HepG2 (cell line): ENCODE measurements around the gene TLCD5. TPM values are rescaled to one million over a fixed set of nuclear protein-coding genes. Genes with fewer than 3 reads are reported as not detected.

Source experiments
- ARHGAP35 ChIP-seq: sonication (generic); formaldehyde crosslinking; IDR thresholded peaks from 2 replicates; pipeline ENCODE4 v1.9.0; 2022; ENCODE audit warnings: mild to moderate bottlenecking, inconsistent platforms, moderate library complexity, missing genetic modification reagents, borderline replicate concordance
- ETV5 ChIP-seq: IDR thresholded peaks from 2 replicates; pipeline ENCODE4 v1.6.1; 2018; ENCODE audit warnings: missing biosample characterization, missing genetic modification reagents, inconsistent platforms, borderline replicate concordance
- MIER3 ChIP-seq: IDR thresholded peaks from 2 replicates; pipeline ENCODE4 v1.6.1; 2016; ENCODE audit warnings: missing compliant biosample characterization, borderline replicate concordance
- NFYC ChIP-seq: IDR thresholded peaks from 2 replicates; pipeline ENCODE4 v1.6.1; 2016; ENCODE audit warnings: missing genetic modification reagents, missing compliant biosample characterization
- NR0B2 ChIP-seq: sonication (generic); formaldehyde crosslinking; IDR thresholded peaks from 2 replicates; pipeline ENCODE4 v1.4.0; 2020; ENCODE audit warnings: mild to moderate bottlenecking, missing genetic modification reagents
- TMF1 ChIP-seq: sonication (generic); formaldehyde crosslinking; IDR thresholded peaks from 2 replicates; pipeline ENCODE4 v1.8.1; 2022; ENCODE audit warnings: low read depth, missing genetic modification reagents
- ZFP36 ChIP-seq: fragments of 150-350 bp; IDR thresholded peaks from 2 replicates; pipeline ENCODE4 v1.6.1; 2018; ENCODE audit warnings: borderline replicate concordance, low read length, low read depth; ENCODE audit not compliant: partially characterized antibody
- ZFYVE20 ChIP-seq: sonication (generic); formaldehyde crosslinking; IDR thresholded peaks from 2 replicates; pipeline ENCODE4 v1.8.0; 2023; ENCODE audit warnings: low read depth, mild to moderate bottlenecking, moderate library complexity, missing genetic modification reagents, borderline replicate concordance
- ZMYM2 ChIP-seq: sonication (generic); formaldehyde crosslinking; IDR thresholded peaks from 2 replicates; pipeline ENCODE4 v1.8.0; 2022; ENCODE audit warnings: mild to moderate bottlenecking, missing genetic modification reagents
- ZNF274 ChIP-seq: sonication (generic); formaldehyde crosslinking; IDR thresholded peaks from 2 replicates; pipeline ENCODE4 v1.5.1; 2020; ENCODE audit warnings: mild to moderate bottlenecking, missing genetic modification reagents
- ZNF329 ChIP-seq: sonication (generic); formaldehyde crosslinking; IDR thresholded peaks from 2 replicates; pipeline ENCODE4 v1.9.0; 2021; ENCODE audit warnings: low read depth, mild to moderate bottlenecking, missing genetic modification reagents
- ZNF337 ChIP-seq: sonication (generic); formaldehyde crosslinking; IDR thresholded peaks from 2 replicates; pipeline ENCODE4 v1.5.1; 2020; ENCODE audit warnings: missing genetic modification reagents, low read depth, mild to moderate bottlenecking, borderline replicate concordance
- ZNF382 ChIP-seq: sonication (generic); formaldehyde crosslinking; IDR thresholded peaks from 2 replicates; pipeline ENCODE4 v1.5.0; 2020; ENCODE audit warnings: missing genetic modification reagents, mild to moderate bottlenecking, borderline replicate concordance
- ZNF431 ChIP-seq: sonication (generic); formaldehyde crosslinking; IDR thresholded peaks from 2 replicates; pipeline ENCODE4 v1.9.0; 2022; ENCODE audit warnings: missing genetic modification reagents, low read depth, mild to moderate bottlenecking, borderline replicate concordance
- ZNF7 ChIP-seq: IDR thresholded peaks from 2 replicates; pipeline ENCODE4 v1.6.1; 2016; ENCODE audit warnings: missing biosample characterization, missing genetic modification reagents
- ZNF770 ChIP-seq: sonication (generic); formaldehyde crosslinking; IDR thresholded peaks from 2 replicates; pipeline ENCODE4 v1.5.0; 2020; ENCODE audit warnings: mild to moderate bottlenecking, missing genetic modification reagents
- ZSCAN29 ChIP-seq: sonication (generic); formaldehyde crosslinking; conservative IDR thresholded peaks from 2 replicates; pipeline ENCODE4 v1.4.0; 2020; ENCODE audit warnings: mild to moderate bottlenecking, missing genetic modification reagents
- polyA plus RNA-seq, 8 experiments: library from polyadenylated mRNA; depleted of rRNA in 3 of 8; stranded (reverse) in 7 of 8; unstranded in 1 of 8; fragments of >200 nt; fragmentation: Illumina TruSeq in 4 of 8; extraction: Trizol in 4 of 8; gene quantifications; 2 replicates each; pipeline versions ENCODE4 v1.2.1 to v1.2.3, GENCODE V29; 2011 to 2016; ENCODE audit warnings: low read depth in 4 of 8, missing spikeins in 1 of 8, mixed read lengths in 1 of 8; ENCODE audit not compliant: insufficient read depth in 1 of 8
- total RNA-seq, 5 experiments: library from RNA; depleted of rRNA; stranded (reverse); fragments of >200 nt; fragmentation: Illumina TruSeq; extraction: Trizol; gene quantifications; 2 replicates each; pipeline ENCODE4 v1.2.3, GENCODE V29; 2016; ENCODE audit warnings: low read depth in 1 of 5

TLCD5 gene
- total and polyA plus RNA-seq, 2 of the 13 experiments (the other 11 are each of a cell fraction or from before 2014, with no cell fraction given): 6.1 to 7.6 TPM

- no peak for TF ChIP-seq ZFP36
- TF ChIP-seq ZNF382: no peak
- TF ChIP-seq ZNF770: peak; percentile 72
- TF ChIP-seq ZNF337 (CRISPR knock-in tag): 0 out of 2 replicates have a peak, but pooled peaks have one; percentile 33
- TF ChIP-seq ZNF329 (CRISPR knock-in tag): peak; percentile 70; the same call in 1 of the 2 replicates
- TF ChIP-seq ARHGAP35 (CRISPR knock-in tag): no peak
- TF ChIP-seq ZNF7 (CRISPR knock-in tag): no peak
- TF ChIP-seq ETV5: peak; percentile 79
- TF ChIP-seq ZFYVE20 (CRISPR knock-in tag): no peak
- TF ChIP-seq NFYC (CRISPR knock-in tag): no peak
- peak; percentile 12; the same call in 1 of the 2 replicates for TF ChIP-seq NR0B2 (CRISPR knock-in tag)
- TF ChIP-seq ZNF274 (CRISPR knock-in tag): peak; percentile 56; the same call in 1 of the 2 replicates
- TF ChIP-seq TMF1 (CRISPR knock-in tag): 0 out of 2 replicates have a peak, but pooled peaks have one; percentile 27
- peak; percentile 53; the same call in 1 of the 2 replicates for TF ChIP-seq ZNF431 (CRISPR knock-in tag)
- peak; percentile 61; the same call in 1 of the 2 replicates for TF ChIP-seq MIER3
- no peak; the same call in 1 of the 2 replicates for TF ChIP-seq ZSCAN29 (CRISPR knock-in tag)
- TF ChIP-seq ZMYM2 (CRISPR knock-in tag): 0 out of 2 replicates have a peak, but pooled peaks have one; percentile 41
Measured at GRCh38 chr11:120335908-120336640, 11.0 kb downstream of the TLCD5 start, which contains the start of gene ARHGEF12 (continued).
